Measurements from ENCODE around the gene PLA2R1. TPM values are rescaled to one million over a fixed set of nuclear protein-coding genes. Genes with fewer than 3 reads are reported as not detected.
"Not testable (repeated sequence)": the region's sequence is repeated elsewhere in the genome, so short reads cannot be mapped to it uniquely, and the experiment has no call there.

PLA2R1 gene
- total RNA-seq, 1 experiment from 2014 or later: 3.4 TPM

GRCh38 chr2:159968279-159968900 lies 94.0 kb downstream of the PLA2R1 start:
- ChIA-PET POLR2A (ENCODE audit: unreplicated experiment) (no interaction called here), CTCF (interaction anchor here (0.6 to 0.8 kb wide), 6 partner anchors 31 to 411 kb away, joined by 3 to 9 read pairs (median 4); no protein-coding TSS in a partner anchor)
- no peak overlapping the region for H3K9ac ChIP-seq (ENCODE audit: low read length)
- no peaks in the 10 kb centered on the region for H3K27me3 ChIP-seq (ENCODE audit: low read length)
- no peaks in the 10 kb centered on the region for H3K4me1 ChIP-seq (ENCODE audit: insufficient read depth, low read length)
- TF ChIP-seq EZH2phosphoT487 (IDR thresholded peaks at IDR 0.05; ENCODE audit: borderline replicate concordance, low read length) (no peak), CTCF (conservative IDR thresholded peaks at IDR 0.05; ENCODE audit: low read depth, low read length) (peak; percentile 80)
- H3K4me2 ChIP-seq (ENCODE audit: low read length): no peak overlapping the region
- H3K4me3 ChIP-seq (ENCODE audit: low read length): no peak overlapping the region
- H3K9me2 ChIP-seq (replicated peaks; ENCODE audit: low read length): no peaks in the 10 kb centered on the region
- DNase-seq: peak; percentile 74
- H3K36me3 ChIP-seq (ENCODE audit: low read depth, low read length): no peaks in the 10 kb centered on the region
- no peaks in the 10 kb centered on the region for H3F3A ChIP-seq (ENCODE audit: low read length, unreplicated experiment)
- peak; percentile 96 for ATAC-seq
- no peaks in the 10 kb centered on the region for H3K79me2 ChIP-seq (ENCODE audit: low read length)
- no peaks in the 10 kb centered on the region for H4K20me1 ChIP-seq (ENCODE audit: low read length)
- no peak overlapping the region for H3K27ac ChIP-seq (ENCODE audit: low read length)
- H2AFZ ChIP-seq (ENCODE audit: low read length): no peak overlapping the region
- intact Hi-C loops (cut with micrococcal nuclease): loop anchor here (2.0 to 10.0 kb wide), 3 partner anchors 22 to 1084 kb away; no protein-coding TSS in a partner anchor
- no TSS peak for BruUV-seq (replicated peaks)
- H3K9me3 ChIP-seq (ENCODE audit: low read length): no peaks in the 10 kb centered on the region

GRCh38 chr2:159963700-159964099 lies 98.7 kb downstream of the PLA2R1 start:
- no peak overlapping the region for H2AFZ ChIP-seq (ENCODE audit: low read length)
- no peaks in the 10 kb centered on the region for H3K9me3 ChIP-seq (ENCODE audit: low read length)
- ChIA-PET POLR2A (ENCODE audit: unreplicated experiment) (no interaction called here), CTCF (no interaction called here)
- no peak overlapping the region for H3K4me3 ChIP-seq (ENCODE audit: low read length)
- no TSS peak for BruUV-seq (replicated peaks)
- H3F3A ChIP-seq (ENCODE audit: low read length, unreplicated experiment): no peaks in the 10 kb centered on the region
- no peaks in the 10 kb centered on the region for H3K36me3 ChIP-seq (ENCODE audit: low read depth, low read length)
- no peak for DNase-seq
- H3K4me1 ChIP-seq (ENCODE audit: insufficient read depth, low read length): peaks cover 18% of the 10 kb centered on the region
- no peaks in the 10 kb centered on the region for H4K20me1 ChIP-seq (ENCODE audit: low read length)
- no peaks in the 10 kb centered on the region for H3K9me2 ChIP-seq (replicated peaks; ENCODE audit: low read length)
- no peaks in the 10 kb centered on the region for H3K27me3 ChIP-seq (ENCODE audit: low read length)
- intact Hi-C loops (cut with micrococcal nuclease): loop anchor here (10.0 kb wide), 1 partner anchor 1079 kb away; no protein-coding TSS in a partner anchor
- ATAC-seq: no peak
- H3K79me2 ChIP-seq (ENCODE audit: low read length): no peaks in the 10 kb centered on the region
- no peak overlapping the region for H3K9ac ChIP-seq (ENCODE audit: low read length)
- H3K4me2 ChIP-seq (ENCODE audit: low read length): no peak overlapping the region
- H3K27ac ChIP-seq (ENCODE audit: low read length): no peak overlapping the region
- TF ChIP-seq CTCF (conservative IDR thresholded peaks at IDR 0.05; ENCODE audit: low read depth, low read length) (no peak), EZH2phosphoT487 (IDR thresholded peaks at IDR 0.05; ENCODE audit: borderline replicate concordance, low read length) (no peak), EZH2 (IDR thresholded peaks at IDR 0.05; ENCODE audit: low read length, unreplicated experiment) (no peak)

- H3K4me1 ChIP-seq (ENCODE audit: insufficient read depth, low read length): peaks cover 18% of the 10 kb centered on the region
- ATAC-seq; BruUV-seq (replicated peaks): not testable (repeated sequence)
Observed at GRCh38 chr2:159962513-159962912, 99.9 kb downstream of the PLA2R1 start.

More at GRCh38 chr2:159962513-159962912, 99.9 kb downstream of the PLA2R1 start:
- H4K20me1 ChIP-seq (ENCODE audit: low read length); H3K27ac ChIP-seq (ENCODE audit: low read length); H3K9me2 ChIP-seq (replicated peaks; ENCODE audit: low read length); H3K4me2 ChIP-seq (ENCODE audit: low read length); H3K79me2 ChIP-seq (ENCODE audit: low read length); H2AFZ ChIP-seq (ENCODE audit: low read length); H3K4me3 ChIP-seq (ENCODE audit: low read length); DNase-seq; POLR2A ChIA-PET (ENCODE audit: unreplicated experiment); CTCF ChIA-PET; H3K9me3 ChIP-seq (ENCODE audit: low read length); H3K27me3 ChIP-seq (ENCODE audit: low read length); H3F3A ChIP-seq (ENCODE audit: low read length, unreplicated experiment); H3K36me3 ChIP-seq (ENCODE audit: low read depth, low read length); H3K9ac ChIP-seq (ENCODE audit: low read length): not testable (repeated sequence)
- intact Hi-C loops (cut with micrococcal nuclease): loop anchor here (10.0 kb wide), 1 partner anchor 1078 kb away; no protein-coding TSS in a partner anchor

All from PC-3 (cell line).